GM12892 (cell line): Measurements from ENCODE around the gene UBA3.

ENCODE experiments used
- POLR2A ChIP-seq: IDR thresholded peaks from 2 replicates; pipeline ENCODE4 v1.6.1; 2011; ENCODE audit warnings: low read depth, low read length, control low read depth
- TAF1 ChIP-seq: IDR thresholded peaks from 2 replicates; pipeline ENCODE4 v1.6.1; 2011; ENCODE audit warnings: low read depth, mild to moderate bottlenecking, control low read depth, low read length, borderline replicate concordance

DNA sequence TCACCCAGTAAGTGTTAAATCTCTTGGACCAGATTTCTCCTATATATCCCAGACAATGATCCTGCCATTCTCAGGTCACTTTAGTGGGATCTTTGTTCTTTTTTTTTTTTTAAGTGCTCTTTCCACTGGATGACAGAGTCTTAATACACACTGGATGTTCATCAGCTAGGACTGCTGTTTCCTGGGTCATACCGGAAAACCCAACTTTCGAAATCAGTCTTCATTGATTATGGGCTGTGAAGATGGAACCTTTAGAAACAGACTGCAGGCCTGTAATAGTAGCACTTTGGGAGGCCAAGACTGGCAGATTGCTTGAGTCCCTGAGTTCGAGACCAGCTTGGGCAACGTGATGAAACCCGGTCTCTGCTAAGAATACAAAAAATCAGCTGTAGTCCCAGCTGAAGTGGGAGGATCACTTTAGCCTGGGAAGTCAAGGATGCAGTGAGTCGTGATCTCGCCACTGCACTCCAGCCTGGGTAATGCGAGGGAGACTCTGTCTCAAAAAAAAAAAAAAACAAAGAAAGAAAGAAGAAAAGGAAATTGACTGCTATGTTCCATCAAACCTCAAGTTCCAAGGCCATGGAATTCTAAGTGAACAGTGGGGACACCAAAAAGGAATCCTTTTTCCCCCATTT, 69.0 kb downstream of the UBA3 start:
- TF ChIP-seq POLR2A, result no peak
- no peak for TF ChIP-seq TAF1
